Activated CD4-positive, alpha-beta T cell treated with anti-CD3 and anti-CD28 coated beads for 48 hours (primary cell): ENCODE data around the gene AMOTL2.

Experiments used
- DNase-seq: peaks from one replicate; pipeline ENCODE4 v3.0.0-alpha.2; 2020

AMOTL2 gene

DNA sequence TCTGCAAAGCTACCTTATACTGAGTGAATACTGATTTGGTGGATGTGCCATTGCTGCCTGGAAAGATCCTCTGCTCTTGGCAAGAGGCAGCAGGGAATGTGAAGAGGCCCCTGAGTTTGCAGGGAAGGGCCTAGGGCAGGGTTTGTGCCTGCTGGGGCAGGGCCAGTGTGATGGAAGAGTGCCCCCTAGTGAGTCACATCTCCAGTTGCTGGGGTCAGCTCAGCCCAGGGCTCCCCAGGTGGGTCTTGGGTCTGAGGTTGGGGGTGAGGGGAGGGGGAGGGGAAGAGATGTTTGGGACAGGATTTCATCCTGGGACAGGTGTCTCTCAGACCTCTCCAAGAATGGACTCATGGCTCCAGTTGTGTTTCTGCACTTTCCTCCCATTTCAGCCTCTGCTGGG lies 4.1 kb upstream of the AMOTL2 start:
- no peak for DNase-seq

DNA sequence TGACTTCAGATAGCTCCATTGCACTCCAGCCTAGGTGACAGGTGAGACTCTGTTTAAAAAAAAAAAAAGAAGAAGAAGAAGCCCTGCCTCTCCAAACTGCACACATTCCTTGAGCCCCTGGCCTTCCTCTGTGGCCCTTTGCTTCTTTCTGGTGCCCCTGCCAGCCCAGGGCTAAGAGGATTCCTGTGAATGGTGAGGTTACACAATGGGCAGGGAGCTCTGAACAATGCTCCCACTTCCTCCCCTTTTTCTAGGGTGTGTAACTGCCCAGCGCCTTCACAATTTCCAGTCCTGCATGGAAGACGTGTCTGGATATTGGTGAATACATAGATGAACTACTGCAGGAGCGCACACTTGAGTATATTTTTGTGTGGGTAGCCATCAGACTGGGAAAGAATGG lies 3.6 kb upstream of the AMOTL2 start:
- no peak for DNase-seq

DNA sequence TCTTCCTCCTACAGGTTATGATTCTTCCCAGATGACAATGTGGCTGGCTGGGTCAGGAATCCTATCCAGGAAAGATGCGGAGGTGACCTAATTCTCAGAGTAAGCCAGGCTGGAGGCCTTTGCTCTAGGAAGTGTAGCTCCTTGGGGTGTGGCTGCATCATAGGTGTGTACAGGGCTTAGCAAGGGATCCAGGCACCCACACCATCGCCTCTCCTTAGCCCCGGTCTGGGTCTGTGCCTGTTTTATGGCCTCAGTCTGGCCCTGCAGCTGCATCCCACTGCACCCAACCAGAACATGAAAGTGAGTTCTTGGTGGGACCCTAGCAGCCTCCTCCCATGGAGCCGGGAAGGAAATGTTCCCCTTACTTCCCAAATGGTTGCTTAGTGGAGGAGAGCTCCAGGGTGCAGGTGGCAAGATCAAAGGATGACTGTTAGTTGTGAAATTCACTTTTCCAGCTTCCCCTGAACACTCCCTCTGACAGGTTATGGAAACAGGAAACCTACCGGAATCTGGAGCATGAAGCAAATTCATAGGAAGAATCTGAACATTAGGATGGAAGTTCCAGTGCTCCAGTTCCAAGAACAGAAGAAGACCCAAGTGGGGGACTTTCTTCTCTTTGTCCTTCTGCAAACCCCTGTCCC lies 2.7 kb upstream of the AMOTL2 start:
- DNase-seq, result no peak

DNA sequence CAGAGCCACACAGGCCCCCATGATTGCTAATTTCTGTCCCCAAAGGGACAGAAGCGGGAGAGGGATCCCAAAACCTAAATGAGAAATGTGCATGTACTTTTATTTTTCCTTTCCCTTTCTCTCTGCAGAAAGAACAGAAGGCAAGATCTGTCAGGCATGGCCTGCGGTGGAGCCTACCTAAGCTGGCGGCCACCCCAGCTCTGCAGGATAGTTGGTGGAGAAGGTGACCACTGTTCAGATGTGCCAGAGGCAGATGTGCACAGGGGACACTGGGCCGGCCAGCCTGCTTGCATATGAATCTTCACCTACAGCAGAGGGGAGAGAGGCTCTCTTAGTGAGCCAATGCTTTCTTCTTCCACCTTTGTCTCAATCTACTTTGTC lies 2.1 kb upstream of the AMOTL2 start:
- DNase-seq, result no peak

DNA sequence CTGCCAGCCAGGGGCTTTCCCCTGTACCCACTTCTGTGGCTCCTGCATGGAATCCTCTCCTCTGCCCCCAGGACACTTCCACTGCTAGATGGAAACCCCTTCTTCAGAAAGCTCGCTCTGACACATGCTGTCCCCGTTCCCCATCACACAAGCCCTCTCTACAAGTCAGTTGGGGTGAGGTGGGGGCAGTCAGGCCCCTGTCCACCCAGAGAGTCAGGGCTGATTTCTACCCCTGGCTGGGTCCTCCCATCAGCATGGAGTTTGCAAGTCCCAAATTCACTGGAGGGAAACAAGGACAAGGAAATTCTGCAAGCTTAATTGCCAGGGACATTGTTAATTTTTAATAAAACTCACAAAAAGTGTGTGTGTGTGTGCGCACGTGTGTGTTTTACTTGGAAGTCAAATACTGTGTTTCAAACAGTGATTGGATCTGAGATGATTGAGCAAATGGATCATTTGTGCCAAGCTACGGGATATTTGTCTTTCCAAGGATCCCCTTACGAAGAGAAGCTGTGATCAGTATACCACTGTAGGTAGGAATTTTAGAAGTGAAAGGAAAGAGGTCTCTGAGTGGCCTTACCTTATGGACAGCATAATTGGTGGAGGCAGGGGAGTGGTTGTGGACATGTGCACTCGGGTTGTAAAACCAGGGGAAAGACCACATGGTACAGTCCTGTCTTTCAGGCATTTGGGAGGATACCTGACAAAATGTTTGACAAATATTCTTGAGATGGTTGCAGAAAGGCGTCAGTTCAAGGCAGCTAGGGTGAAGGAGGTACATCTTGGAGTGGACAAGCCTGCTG lies 1.5 kb upstream of the AMOTL2 start:
- DNase-seq, result no peak

DNA sequence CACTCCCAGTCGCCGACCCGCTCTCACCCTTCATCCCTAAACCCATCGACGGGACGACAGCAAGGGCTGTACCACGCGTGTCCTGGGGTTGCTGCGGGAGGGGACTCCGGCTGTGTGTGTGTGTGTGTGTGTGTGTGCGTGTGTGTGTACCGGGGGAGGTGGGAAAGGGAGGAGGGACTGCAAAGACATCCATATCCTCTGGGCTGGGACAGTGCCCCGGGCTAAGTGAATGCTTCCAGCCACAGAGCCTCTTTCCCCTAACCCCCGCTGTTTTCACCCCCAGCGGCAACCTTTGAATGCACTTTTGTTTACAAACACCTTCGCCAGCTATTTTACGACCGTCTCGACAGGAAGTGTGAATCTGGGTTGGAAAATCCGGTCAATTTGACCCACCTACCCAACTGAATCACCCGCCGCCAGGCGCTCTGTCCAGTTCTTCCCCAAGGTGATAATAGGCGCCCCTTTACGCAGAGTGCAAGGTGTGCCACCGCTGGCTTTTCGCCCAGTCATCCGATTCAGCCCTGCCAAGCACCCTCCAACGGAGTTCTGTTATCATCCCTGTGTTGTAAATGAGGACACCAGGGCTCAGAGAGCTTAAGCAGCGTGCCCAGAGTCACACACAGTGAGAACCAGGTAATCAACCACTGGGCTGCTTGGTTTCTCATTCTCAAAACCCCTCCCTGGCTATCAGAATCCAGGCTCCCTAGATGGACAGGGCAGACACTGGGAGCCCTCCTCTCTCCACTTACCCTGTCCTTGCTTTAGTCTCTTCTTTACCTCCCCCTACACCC lies 739 bp upstream of the AMOTL2 start:
- DNase-seq, result no peak

DNA sequence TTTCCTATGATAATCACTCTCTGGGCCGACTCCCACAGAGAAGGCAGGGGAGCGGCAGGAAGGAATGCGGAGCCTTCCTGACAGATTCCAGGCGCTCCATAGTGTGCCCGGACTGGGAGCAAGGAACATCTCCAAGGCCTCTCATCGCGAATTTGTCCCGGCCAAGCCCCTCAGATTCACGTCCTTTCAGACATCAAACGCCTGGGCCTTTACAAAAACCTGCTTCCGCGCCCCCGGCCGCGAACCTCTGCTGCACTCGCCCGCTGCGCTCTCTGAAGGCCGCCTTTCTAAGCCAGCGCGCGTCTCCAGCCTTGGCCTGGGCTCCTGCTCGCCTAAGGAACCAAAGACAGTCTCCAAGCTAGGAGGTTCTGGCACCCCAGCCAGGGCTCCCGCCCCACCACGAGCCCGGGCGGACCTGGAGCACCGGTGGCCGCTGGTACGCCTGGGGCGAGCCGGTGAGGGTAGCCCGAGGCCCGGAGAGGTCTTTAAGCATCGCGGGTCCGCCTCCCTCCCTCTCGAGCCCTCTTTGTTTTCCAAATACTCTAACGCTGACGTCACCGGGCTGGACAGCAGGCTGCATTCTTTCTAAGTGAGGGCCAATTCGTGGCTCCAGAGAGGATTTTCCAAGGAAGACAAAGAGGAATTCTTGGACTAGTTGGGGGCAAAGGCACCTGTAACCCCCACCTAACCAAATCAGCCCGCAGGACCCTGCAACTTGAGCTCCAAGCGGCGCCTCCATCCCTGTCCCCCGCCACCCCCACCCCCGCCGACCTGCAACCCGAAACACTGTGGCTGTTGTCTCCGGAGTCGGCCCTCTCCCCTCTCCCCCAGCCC lies 759 bp downstream of the AMOTL2 start:
- no peak for DNase-seq

DNA sequence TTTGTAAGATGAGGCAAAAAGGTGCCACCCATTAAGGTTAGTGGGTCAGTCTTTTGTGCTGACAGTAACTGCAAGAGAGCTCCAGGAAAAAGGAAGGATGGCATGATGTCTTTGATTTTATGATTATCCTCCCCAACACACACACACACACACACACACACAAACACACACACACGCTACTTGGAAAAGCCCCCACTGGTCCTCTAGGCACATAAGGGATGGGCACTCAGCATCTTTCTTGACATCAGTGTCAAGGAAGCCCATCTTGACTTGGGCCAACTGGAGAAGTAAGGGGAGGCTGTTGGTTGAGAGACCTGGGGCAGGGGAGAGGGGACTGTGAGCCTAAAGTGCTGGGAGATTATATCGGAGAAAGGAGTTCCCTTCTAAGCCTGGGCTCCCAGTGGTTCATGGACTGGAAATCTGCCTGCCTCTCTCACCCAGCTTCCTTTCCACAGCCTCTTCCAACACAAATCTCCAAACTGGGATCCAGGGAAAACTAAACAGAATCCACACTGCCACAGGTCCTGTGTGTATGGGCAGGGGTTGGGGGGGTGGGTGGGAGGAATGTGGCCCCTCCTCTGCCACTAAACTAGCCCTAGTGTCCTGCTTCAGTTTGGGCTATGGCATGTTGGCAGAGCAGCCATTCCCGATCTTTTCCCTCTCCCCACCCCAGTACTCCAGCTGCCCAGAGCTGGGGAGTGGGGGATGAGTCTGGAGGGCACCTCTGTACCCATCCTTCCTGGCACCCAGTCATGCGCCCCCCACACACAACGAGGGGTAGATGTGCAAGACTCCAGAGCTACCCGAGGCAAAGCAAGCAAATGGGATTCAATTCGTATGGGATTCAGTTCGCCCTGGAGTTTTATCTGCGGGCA lies 1.6 kb downstream of the AMOTL2 start:
- no peak for DNase-seq

DNA sequence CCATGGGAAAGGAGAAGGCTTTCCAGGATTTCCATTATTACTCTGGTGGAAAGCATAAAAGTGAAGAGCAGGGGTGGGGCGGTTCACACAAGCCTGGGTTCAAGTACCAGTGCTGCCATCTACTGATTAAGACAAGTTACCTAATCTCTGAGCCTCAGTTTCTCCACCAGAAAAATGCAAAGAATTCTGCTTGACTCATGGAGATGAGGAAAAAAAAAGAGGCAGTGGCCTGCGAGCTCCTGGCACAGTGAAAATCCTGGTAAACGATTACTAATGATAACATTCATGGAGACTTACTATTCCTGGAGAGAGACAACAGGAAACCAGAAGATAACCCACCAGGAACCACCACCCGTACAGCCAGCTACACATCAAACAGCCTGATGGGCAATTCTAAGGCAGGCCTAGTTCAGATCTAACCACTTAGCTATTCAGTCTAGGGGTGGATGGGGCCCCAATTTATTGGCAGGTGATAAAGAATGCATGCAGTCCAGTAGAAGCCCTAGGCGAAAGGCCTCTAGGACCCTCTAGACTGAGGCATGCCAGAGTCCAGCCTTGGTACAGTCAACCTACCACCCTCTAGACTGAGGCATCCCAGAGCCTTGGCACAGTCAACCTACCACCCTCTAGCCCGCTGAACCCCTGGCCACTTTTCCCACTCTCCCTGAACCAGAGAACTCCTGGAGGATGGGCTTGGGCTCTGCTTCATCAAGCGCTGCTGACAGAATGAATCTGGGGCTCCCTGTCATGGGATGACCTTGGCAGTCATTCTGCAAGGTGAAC lies 2.5 kb downstream of the AMOTL2 start:
- DNase-seq, result no peak

DNA sequence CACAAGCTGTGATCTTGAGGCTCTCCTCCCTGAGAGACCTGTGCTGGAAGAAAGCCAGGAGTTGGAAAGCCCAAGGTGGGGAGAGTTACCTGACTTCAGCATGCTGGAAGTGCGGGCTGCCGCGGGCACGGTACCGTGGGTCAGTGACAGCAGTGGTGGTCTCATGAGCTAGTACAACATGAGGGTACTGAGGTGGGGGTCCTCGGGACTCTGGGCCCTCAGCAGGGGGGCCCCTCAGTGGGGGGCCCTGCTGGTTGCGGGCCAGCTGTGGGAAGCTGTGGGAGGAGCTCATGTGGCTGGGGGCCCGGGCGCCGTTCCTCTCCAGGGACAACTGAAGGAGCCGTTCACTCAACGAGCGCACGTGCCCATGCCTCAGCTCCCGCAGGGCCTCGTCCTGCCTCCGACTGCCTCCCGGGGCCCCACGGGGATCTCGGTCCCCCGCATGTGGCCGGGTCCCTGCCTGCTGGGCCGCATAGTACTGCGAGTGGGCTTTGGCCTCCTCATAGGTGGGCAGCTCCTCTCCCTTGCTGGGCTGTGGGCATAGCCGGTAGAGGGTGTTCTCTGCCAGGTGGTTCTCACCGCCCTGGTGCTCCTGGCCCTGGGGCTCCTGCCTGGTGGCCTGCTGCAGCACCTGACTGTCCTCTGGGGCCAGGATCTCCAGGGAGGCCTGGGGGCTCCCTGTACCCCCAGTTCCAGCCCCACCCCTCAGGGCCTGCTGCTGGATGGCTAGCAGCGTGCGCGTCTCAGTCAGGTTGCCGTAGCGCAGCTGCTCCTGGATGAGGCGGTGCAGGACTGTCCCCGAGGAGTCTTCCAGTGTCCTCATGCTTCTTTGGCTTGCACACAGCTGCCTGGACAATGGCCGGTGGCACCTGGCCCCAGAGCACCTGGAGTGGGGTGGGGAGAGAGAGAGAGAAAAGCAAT lies 3.4 kb downstream of the AMOTL2 start:
- no peak for DNase-seq

DNA sequence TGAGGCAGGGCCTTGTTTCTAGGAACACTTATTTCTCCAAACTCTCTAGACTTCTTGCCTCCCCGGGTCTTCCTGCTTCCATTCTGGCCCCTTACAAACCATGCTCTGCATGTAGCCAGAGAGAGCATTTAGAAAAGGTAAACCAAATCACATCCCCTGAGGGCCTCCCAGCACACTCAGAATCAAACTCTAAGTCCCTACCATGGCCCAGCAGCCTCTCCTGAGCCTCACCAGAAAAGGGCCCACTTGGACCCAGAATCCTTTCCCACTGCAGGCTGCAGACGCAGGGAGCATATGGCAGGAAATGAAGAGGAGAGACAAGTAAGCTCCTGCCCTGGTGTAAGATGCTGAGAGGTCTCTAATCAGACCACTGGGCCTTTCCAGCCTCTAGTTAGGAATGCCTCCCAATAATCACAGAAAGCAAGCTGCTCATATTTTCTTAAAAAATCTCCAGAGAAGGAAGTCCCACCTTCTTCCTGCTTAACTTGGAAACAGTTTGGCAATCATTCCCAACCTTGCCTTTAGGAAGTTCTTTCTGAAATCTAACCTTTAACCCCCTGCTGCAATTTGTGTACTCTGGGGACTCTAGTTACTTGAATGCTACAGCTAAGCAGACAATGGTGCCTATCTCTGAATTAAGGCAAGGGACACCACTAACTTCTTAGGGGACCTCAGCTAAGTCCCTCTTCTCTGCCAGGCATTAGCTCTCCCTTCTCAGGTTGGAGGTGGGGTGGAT lies 4.2 kb downstream of the AMOTL2 start:
- no peak for DNase-seq

DNA sequence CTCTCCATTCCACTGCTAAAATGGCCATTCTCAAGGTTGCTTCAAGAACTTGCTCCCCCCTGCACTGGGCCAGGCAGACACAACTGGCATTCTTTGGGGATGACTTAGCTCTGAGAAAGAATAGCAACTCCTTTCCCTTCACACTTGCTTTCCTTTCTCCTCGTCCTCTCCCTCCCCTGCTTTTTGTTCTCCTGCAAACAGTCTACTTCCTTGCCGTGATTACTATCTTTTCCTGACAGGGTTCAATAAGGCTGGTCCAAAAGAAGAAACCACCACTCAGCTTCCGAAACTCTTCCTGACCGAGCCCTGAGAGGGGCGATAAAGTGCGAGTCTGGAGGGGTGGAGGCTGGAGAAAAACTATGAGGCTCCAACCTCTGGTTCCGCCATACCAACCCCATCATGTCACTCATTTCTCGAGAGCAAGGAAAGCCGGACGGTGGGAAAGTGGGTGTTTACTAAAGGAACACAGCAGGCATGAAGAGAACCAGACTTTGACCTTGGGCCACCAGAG lies 5.0 kb downstream of the AMOTL2 start:
- DNase-seq, result no peak

DNA sequence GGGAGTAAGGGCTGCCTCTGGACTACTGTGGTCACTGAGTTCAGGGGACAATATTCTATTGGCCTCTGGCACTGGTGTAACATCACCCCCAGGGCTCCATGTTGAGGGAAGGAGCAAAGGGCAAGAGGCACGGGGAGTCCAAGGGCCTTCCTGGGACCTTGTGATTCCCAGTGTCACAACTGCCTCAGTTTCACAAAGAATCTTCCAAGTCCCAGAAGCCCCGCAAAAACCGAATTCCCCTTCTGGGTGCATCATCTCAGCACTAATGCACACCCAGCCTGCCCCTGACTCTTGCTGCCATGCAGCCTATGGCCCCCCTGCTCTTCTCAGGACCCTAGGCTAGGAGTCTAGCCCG lies 5.5 kb downstream of the AMOTL2 start:
- DNase-seq, result no peak

DNA sequence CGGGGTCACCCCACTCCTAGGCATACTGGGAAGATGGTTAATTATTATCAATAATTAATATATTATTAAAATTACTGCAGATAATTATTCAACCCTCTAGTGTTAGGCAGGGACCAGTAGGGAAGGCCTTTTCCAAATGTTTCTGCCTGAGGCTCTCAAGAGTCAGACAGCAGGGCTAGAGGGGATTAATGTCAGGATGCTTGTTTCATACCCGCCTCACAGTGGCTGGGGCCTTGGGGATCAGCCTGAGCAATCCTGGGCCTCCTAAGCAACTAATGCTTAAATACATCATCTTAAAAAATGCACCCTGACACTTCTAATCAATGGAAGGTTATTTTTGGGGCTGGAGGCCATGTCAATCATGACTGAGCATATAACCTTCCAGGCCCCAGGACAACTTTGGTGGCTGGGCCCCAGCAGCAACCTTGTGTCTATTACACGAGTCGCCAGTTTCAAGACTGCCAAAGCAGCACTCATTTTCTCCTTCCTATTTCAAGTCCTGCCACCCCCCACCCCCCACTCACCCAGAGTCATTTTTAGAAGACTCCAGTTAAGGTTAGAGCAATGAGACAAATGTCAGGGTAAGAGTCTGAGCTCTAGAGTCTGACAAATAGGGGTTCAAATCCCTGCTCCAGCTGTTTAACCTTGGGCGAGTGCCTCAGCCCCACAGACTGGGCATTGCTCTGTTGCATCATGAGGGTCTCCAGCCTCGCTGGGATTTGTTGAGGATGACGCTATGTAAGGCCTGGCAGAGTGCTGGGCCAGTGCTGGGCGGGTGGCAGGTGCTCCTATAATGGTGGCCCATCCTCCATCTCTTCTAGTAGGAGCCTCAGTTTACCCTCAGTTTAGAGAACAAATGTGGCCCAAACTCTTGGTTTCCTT lies 6.1 kb downstream of the AMOTL2 start:
- peak; percentile 43 for DNase-seq

DNA sequence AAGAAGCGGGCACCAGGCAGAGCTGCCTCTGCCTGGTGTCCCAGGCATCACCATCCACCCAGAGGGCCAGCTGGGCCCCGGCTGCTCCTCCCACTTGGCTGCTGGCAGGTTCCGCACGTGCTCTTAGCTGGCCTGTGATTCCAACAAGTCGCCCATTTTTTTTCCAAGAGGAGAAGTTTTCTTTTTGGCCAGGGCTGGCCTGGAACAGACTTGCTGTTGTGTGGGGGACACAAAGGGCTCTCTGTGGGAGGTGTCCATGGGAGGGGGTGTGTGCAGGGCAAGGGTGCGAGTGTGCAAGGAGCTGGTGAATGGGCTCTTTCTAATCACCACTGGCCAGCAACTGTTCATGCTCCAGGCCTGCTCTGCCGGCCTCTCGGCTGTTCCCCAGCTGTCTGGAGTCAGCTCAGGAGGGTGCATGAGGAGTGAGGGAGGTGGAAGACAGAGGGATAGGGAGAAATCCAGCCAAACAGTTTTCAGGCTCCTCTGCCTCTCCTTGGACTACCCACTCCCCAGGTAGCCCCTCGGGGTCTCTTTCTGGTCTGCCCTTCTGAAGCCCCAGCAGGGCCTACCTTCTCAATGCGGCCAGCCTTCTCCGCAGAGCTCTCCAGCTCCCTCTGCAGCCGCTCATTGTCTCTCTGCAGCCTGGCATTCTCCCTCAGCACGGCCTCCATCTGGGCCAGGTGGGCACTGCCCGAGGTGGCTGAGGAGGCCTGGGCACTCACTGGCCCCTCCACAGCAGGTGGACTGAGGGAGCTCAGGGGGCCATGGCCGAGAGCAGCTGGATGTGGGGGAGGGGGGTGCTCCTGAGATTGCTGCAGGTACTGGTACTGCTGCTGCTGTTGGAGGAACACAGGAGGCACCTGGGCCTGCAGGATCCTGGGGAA lies 7.1 kb downstream of the AMOTL2 start:
- DNase-seq, result no peak

DNA sequence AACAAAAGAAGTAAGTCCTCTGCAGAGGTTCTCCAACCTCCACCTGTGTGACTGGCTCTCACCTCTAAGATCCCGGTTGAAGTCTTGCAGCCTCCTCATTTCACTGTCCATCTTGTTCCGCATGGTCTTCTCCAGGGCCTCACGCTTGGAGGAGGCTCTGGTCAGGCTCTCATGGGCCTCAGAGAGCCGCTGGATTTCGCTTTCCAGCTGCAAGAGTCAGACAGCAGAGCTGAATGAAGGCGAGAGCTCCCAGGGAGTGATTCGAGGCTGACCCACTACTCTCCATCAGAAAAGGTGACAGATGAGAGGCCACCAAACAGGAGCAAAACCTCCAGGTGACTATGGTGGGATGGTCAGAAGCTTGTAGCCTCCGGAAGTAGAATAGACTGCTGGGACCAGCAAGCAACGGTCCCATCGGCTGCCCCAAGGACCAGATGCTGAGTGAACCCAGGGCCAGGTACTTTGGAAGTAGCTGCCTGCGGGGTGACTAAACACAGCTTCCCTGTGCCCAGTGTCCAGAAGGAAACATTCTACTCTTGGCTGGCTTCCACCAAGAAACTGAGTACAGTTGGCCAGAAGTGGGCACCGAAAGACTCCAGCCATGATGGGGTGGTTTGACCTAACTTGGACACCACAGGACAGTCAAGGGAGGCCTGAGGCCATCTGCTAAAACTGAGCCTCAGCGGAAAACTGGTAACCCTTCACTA lies 7.9 kb downstream of the AMOTL2 start:
- no peak for DNase-seq

DNA sequence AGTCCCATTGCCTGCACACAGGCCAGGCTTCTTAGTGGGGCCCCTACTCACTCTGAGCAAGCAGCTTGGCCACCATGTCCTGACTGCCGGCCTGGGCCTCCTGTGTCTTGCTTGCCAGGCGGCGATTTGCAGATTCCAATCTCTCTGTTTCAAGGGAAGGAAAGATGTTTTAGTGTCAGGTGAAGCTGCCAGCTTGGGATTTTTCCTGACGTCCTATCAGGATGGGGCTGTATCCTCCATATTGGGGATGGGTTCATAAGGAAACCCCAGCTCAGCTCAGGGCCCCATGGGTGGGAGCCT lies 8.5 kb downstream of the AMOTL2 start:
- DNase-seq, result no peak
